IPS DF 4.7 (cell line): ENCODE data around the gene SHROOM4.

Experiments used
- DNase-seq: peaks from one replicate; pipeline ENCODE4 v3.0.0-alpha.2; 2013; ENCODE audit warnings: low spot score; ENCODE audit errors: extremely low read depth

Gene SHROOM4

GRCh38 chrX:50622751-50623150 lies 191.2 kb downstream of the SHROOM4 start:
- DNase-seq: no peak

GRCh38 chrX:50618788-50619558 lies 195.0 kb downstream of the SHROOM4 start:
- DNase-seq: no peak

- no peak for DNase-seq
These were observed 196.8 kb downstream of the SHROOM4 start for GRCh38 chrX:50617183-50617582.

GRCh38 chrX:50615570-50616158 lies 198.3 kb downstream of the SHROOM4 start:
- DNase-seq: no peak

- no peak for DNase-seq
These were observed 199.5 kb downstream of the SHROOM4 start for GRCh38 chrX:50614460-50614859.

- DNase-seq: no peak
These were observed 200.1 kb downstream of the SHROOM4 start for GRCh38 chrX:50613846-50614245.

GRCh38 chrX:50609796-50610195 lies 204.2 kb downstream of the SHROOM4 start:
- no peak for DNase-seq

GRCh38 chrX:50606300-50606950 lies 207.6 kb downstream of the SHROOM4 start:
- no peak for DNase-seq

GRCh38 chrX:50596056-50596455 lies 217.9 kb downstream of the SHROOM4 start:
- no peak for DNase-seq

- peak; percentile 81 for DNase-seq
These were observed 219.2 kb downstream of the SHROOM4 start for GRCh38 chrX:50594788-50595187.

- no peak for DNase-seq
These were observed 227.0 kb downstream of the SHROOM4 start for GRCh38 chrX:50586980-50587379.

- DNase-seq: no peak
These were observed 227.6 kb downstream of the SHROOM4 start for GRCh38 chrX:50586407-50586806.

GRCh38 chrX:50581405-50581804 lies 232.6 kb downstream of the SHROOM4 start:
- DNase-seq: peak; percentile 28

- DNase-seq: no peak
These were observed 234.0 kb downstream of the SHROOM4 start for GRCh38 chrX:50579955-50580354.

- DNase-seq: no peak
These were observed 236.7 kb downstream of the SHROOM4 start for GRCh38 chrX:50577326-50577725.

GRCh38 chrX:50567636-50568035 lies 246.4 kb downstream of the SHROOM4 start:
- no peak for DNase-seq

GRCh38 chrX:50565718-50566117 lies 248.3 kb downstream of the SHROOM4 start:
- no peak for DNase-seq
